HepG2 (cell line): ENCODE data around the gene ABHD12. TPM values are rescaled to one million over a fixed set of nuclear protein-coding genes. Genes with fewer than 3 reads are reported as not detected.

Source experiments
- ADNP ChIP-seq: sonication (generic); formaldehyde crosslinking; IDR thresholded peaks from 2 replicates; pipeline ENCODE4 v1.4.0; 2020; ENCODE audit warnings: missing genetic modification reagents
- CERS6 ChIP-seq: sonication (generic); formaldehyde crosslinking; IDR thresholded peaks from 2 replicates; pipeline ENCODE4 v1.5.0; 2020; ENCODE audit warnings: missing genetic modification reagents
- DPF2 ChIP-seq: sonication (generic); formaldehyde crosslinking; IDR thresholded peaks from 2 replicates; pipeline ENCODE4 v1.4.0; 2020; ENCODE audit warnings: mild to moderate bottlenecking, low read depth, missing genetic modification reagents, borderline replicate concordance
- KAT7 ChIP-seq: IDR thresholded peaks from 2 replicates; pipeline ENCODE4 v1.6.1; 2018; ENCODE audit warnings: borderline replicate concordance, missing compliant biosample characterization
- MTA1 ChIP-seq: sonication (generic); formaldehyde crosslinking; IDR thresholded peaks from 2 replicates; pipeline ENCODE4 v1.4.0; 2020; ENCODE audit warnings: missing genetic modification reagents, mild to moderate bottlenecking, borderline replicate concordance
- NFIC ChIP-seq: IDR thresholded peaks from 2 replicates; pipeline ENCODE4 v1.6.1; 2012; ENCODE audit warnings: mild to moderate bottlenecking, low read length, inconsistent platforms
- NR2F6 ChIP-seq, 2 experiments: IDR thresholded peaks; 2 replicates each; pipeline ENCODE4 v1.6.1; 2016; ENCODE audit warnings: antibody characterized with exemption in 1 of 2, mild to moderate bottlenecking in 1 of 2
- RBM22 ChIP-seq: fragments of 200-400 bp; formaldehyde crosslinking; optimal IDR thresholded peaks from 2 replicates; pipeline ENCODE3; 2017; ENCODE audit warnings: mild to moderate bottlenecking, low read length, moderate library complexity
- SAP130 ChIP-seq: IDR thresholded peaks from 2 replicates; pipeline ENCODE4 v1.6.1; 2016; ENCODE audit warnings: low read depth
- SMARCE1 ChIP-seq: fragments of 450-650 bp; IDR thresholded peaks from 2 replicates; pipeline ENCODE4 v1.6.1; 2017; ENCODE audit warnings: borderline replicate concordance
- TCF7L2 ChIP-seq: IDR thresholded peaks from 2 replicates; pipeline ENCODE4 v1.6.1; 2011; ENCODE audit warnings: mild to moderate bottlenecking, low read depth, low read length, moderate library complexity
- ZNF430 ChIP-seq: sonication (generic); formaldehyde crosslinking; IDR thresholded peaks from 2 replicates; pipeline ENCODE4 v1.9.0; 2021; ENCODE audit warnings: mild to moderate bottlenecking, missing genetic modification reagents
- ZNF549 ChIP-seq: sonication (generic); formaldehyde crosslinking; IDR thresholded peaks from 2 replicates; pipeline ENCODE4 v1.5.0; 2020; ENCODE audit warnings: missing genetic modification reagents
- ZNF572 ChIP-seq: sonication (generic); formaldehyde crosslinking; IDR thresholded peaks from 2 replicates; pipeline ENCODE4 v1.5.1; 2020; ENCODE audit warnings: mild to moderate bottlenecking, missing genetic modification reagents
- ZNF678 ChIP-seq: sonication (generic); formaldehyde crosslinking; IDR thresholded peaks from 2 replicates; pipeline ENCODE4 v1.4.0; 2020; ENCODE audit warnings: mild to moderate bottlenecking, missing genetic modification reagents
- polyA plus RNA-seq, 8 experiments: library from polyadenylated mRNA; depleted of rRNA in 3 of 8; stranded (reverse) in 7 of 8; unstranded in 1 of 8; fragments of >200 nt; fragmentation: Illumina TruSeq in 4 of 8; extraction: Trizol in 4 of 8; gene quantifications; 2 replicates each; pipeline versions ENCODE4 v1.2.1 to v1.2.3, GENCODE V29; 2011 to 2016; ENCODE audit warnings: low read depth in 4 of 8, missing spikeins in 1 of 8, mixed read lengths in 1 of 8; ENCODE audit not compliant: insufficient read depth in 1 of 8
- total RNA-seq, 5 experiments: library from RNA; depleted of rRNA; stranded (reverse); fragments of >200 nt; fragmentation: Illumina TruSeq; extraction: Trizol; gene quantifications; 2 replicates each; pipeline ENCODE4 v1.2.3, GENCODE V29; 2016; ENCODE audit warnings: low read depth in 1 of 5
- TF ChIP-seq, protein P1 (sequence below), 2 experiments: fragments of 450-650 bp in 1 of 2; sonication (generic) in 1 of 2; formaldehyde crosslinking in 1 of 2; IDR thresholded peaks; 2 replicates each; pipeline versions ENCODE4 v1.6.1 to v1.8.0; 2016 to 2022; ENCODE audit warnings: antibody characterized with exemption in 1 of 2, mild to moderate bottlenecking in 1 of 2, missing genetic modification reagents in 1 of 2
- TF ChIP-seq, protein P2 (sequence below): sonication (generic); formaldehyde crosslinking; IDR thresholded peaks from 2 replicates; pipeline ENCODE4 v1.4.0; 2020; ENCODE audit warnings: missing genetic modification reagents

Gene ABHD12
- total and polyA plus RNA-seq, 2 of the 13 experiments (the other 11 are each of a cell fraction or from before 2014, with no cell fraction given): 23.5 to 72.1 TPM

DNA sequence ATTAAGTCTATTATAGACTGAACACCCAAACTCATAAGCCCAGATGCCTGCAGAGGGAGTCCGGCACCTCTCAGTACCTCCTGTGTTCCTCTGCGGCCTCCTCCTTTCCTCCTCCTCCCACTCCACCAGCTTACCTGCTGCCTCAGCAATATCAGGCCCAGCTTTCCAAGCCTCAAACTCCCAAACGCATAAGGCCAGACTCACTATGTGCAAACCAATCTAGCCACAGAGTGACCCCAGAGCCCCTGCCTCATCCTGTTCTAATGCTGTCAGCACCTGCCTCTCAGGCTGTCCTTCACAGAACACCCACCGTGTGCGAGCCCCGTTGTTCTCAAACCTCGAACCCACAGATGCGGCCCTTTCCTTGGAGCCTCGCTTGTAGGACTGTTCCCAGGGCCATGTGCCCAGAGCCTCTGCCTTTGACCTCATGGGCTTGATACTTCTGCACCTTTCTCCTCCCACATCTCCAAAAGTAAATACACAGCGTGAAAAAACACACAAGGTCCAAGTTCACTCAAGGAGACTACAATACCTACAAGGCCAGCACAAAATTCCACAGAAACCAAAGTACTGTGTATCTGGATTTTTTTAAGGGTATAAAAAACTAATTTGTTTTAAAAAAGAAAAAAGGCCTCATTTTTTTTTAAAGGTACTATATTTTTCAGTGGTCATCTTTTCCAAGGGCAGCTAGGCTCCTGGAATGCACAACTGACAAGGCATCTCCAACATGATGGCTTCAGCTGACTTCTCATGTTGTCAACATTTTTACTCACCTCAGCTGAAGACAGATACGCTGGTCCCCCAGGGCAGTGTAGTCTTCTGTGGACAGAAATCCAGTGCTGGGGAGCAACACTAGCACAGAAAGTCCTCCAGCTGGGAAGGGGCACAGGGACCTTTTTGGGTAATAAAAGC lies 52.3 kb downstream of the ABHD12 start (continued):
- TF ChIP-seq CERS6 (peak; percentile 46; the same call in 1 of the 2 replicates), ZNF430 (CRISPR knock-in tag) (peak; percentile 91; the same call in 1 of the 2 replicates), ZNF572 (CRISPR knock-in tag) (peak; percentile 88; the same call in 1 of the 2 replicates), ZNF549 (CRISPR knock-in tag) (0 out of 2 replicates have a peak, but pooled peaks have one; percentile 63), RBM22 (peak; percentile 39), NR2F6 (IDR thresholded peaks at IDR 0.05) (peak; percentile 93), NR2F6 (CRISPR knock-in tag; IDR thresholded peaks at IDR 0.05) (peak; percentile 94), KAT7 (peak; percentile 89; the same call in 1 of the 2 replicates), SAP130 (CRISPR knock-in tag) (peak; percentile 85), ZNF678 (no peak), DPF2 (CRISPR knock-in tag) (peak; percentile 75; the same call in 1 of the 2 replicates), MTA1 (CRISPR knock-in tag) (peak; percentile 98), NFIC (peak; percentile 73; the same call in 1 of the 2 replicates), TCF7L2 (no peak), SMARCE1 (no peak), ADNP (CRISPR knock-in tag) (no peak)
- TF ChIP-seq, protein P1, sequence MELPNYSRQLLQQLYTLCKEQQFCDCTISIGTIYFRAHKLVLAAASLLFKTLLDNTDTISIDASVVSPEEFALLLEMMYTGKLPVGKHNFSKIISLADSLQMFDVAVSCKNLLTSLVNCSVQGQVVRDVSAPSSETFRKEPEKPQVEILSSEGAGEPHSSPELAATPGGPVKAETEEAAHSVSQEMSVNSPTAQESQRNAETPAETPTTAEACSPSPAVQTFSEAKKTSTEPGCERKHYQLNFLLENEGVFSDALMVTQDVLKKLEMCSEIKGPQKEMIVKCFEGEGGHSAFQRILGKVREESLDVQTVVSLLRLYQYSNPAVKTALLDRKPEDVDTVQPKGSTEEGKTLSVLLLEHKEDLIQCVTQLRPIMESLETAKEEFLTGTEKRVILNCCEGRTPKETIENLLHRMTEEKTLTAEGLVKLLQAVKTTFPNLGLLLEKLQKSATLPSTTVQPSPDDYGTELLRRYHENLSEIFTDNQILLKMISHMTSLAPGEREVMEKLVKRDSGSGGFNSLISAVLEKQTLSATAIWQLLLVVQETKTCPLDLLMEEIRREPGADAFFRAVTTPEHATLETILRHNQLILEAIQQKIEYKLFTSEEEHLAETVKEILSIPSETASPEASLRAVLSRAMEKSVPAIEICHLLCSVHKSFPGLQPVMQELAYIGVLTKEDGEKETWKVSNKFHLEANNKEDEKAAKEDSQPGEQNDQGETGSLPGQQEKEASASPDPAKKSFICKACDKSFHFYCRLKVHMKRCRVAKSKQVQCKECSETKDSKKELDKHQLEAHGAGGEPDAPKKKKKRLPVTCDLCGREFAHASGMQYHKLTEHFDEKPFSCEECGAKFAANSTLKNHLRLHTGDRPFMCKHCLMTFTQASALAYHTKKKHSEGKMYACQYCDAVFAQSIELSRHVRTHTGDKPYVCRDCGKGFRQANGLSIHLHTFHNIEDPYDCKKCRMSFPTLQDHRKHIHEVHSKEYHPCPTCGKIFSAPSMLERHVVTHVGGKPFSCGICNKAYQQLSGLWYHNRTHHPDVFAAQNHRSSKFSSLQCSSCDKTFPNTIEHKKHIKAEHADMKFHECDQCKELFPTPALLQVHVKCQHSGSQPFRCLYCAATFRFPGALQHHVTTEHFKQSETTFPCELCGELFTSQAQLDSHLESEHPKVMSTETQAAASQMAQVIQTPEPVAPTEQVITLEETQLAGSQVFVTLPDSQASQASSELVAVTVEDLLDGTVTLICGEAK (IDR thresholded peaks at IDR 0.05): no peak
- TF ChIP-seq, protein P1 (CRISPR knock-in tag; IDR thresholded peaks at IDR 0.05): peak; percentile 93
- TF ChIP-seq, protein P2, sequence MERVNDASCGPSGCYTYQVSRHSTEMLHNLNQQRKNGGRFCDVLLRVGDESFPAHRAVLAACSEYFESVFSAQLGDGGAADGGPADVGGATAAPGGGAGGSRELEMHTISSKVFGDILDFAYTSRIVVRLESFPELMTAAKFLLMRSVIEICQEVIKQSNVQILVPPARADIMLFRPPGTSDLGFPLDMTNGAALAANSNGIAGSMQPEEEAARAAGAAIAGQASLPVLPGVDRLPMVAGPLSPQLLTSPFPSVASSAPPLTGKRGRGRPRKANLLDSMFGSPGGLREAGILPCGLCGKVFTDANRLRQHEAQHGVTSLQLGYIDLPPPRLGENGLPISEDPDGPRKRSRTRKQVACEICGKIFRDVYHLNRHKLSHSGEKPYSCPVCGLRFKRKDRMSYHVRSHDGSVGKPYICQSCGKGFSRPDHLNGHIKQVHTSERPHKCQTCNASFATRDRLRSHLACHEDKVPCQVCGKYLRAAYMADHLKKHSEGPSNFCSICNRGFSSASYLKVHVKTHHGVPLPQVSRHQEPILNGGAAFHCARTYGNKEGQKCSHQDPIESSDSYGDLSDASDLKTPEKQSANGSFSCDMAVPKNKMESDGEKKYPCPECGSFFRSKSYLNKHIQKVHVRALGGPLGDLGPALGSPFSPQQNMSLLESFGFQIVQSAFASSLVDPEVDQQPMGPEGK: peak; percentile 66; the same call in 1 of the 2 replicates
